ENCODE data around the gene ITGB3. TPM values are rescaled to one million over a fixed set of nuclear protein-coding genes. Genes with fewer than 3 reads are reported as not detected.

The ITGB3 gene
- total RNA-seq, 1 donor from 2014 or later: not detected

- Mint-ChIP-seq H3K27me3 (ENCODE audit: unreplicated experiment) (peaks cover 2% of the 10 kb centered on the region), H3K27ac (ENCODE audit: unreplicated experiment) (peak overlapping the region; percentile 55), H3K4me3 (ENCODE audit: unreplicated experiment) (no peak overlapping the region), H3K36me3 (ENCODE audit: low read depth, unreplicated experiment) (no peaks in the 10 kb centered on the region), H3K9me3 (ENCODE audit: unreplicated experiment) (no peaks in the 10 kb centered on the region), H3K4me1 (ENCODE audit: unreplicated experiment) (peaks cover 21% of the 10 kb centered on the region)
- no peak for TF ChIP-seq CTCF (IDR thresholded peaks at IDR 0.05; ENCODE audit: unreplicated experiment)
- no peak for DNase-seq (ENCODE audit: low spot score)
Measured at GRCh38 chr17:47274319-47275069, 20.9 kb downstream of the ITGB3 start.

- no peak for TF ChIP-seq CTCF (IDR thresholded peaks at IDR 0.05; ENCODE audit: unreplicated experiment)
- Mint-ChIP-seq H3K9me3 (ENCODE audit: unreplicated experiment) (no peaks in the 10 kb centered on the region), H3K4me1 (ENCODE audit: unreplicated experiment) (peaks cover 21% of the 10 kb centered on the region), H3K27ac (ENCODE audit: unreplicated experiment) (peak overlapping the region; percentile 55), H3K4me3 (ENCODE audit: unreplicated experiment) (peak overlapping the region; percentile 6), H3K27me3 (ENCODE audit: unreplicated experiment) (peaks cover 2% of the 10 kb centered on the region), H3K36me3 (ENCODE audit: low read depth, unreplicated experiment) (no peaks in the 10 kb centered on the region)
- peak; percentile 41 for DNase-seq (ENCODE audit: low spot score)
Measured at GRCh38 chr17:47275245-47275984, 21.8 kb downstream of the ITGB3 start.

GRCh38 chr17:47276444-47276843, 22.8 kb downstream of the ITGB3 start:
- Mint-ChIP-seq H3K4me1 (ENCODE audit: unreplicated experiment) (peaks cover 21% of the 10 kb centered on the region), H3K27ac (ENCODE audit: unreplicated experiment) (no peak overlapping the region), H3K36me3 (ENCODE audit: low read depth, unreplicated experiment) (no peaks in the 10 kb centered on the region), H3K9me3 (ENCODE audit: unreplicated experiment) (no peaks in the 10 kb centered on the region), H3K4me3 (ENCODE audit: unreplicated experiment) (no peak overlapping the region), H3K27me3 (ENCODE audit: unreplicated experiment) (peaks cover 2% of the 10 kb centered on the region)
- no peak for DNase-seq (ENCODE audit: low spot score)
- no peak for TF ChIP-seq CTCF (IDR thresholded peaks at IDR 0.05; ENCODE audit: unreplicated experiment)

- no peaks in the 10 kb centered on the region for H3K36me3 Mint-ChIP-seq (ENCODE audit: low read depth, unreplicated experiment)
- H3K27ac Mint-ChIP-seq (ENCODE audit: unreplicated experiment): no peak overlapping the region
- H3K27me3 Mint-ChIP-seq (ENCODE audit: unreplicated experiment): peaks cover 2% of the 10 kb centered on the region
- peaks cover 21% of the 10 kb centered on the region for H3K4me1 Mint-ChIP-seq (ENCODE audit: unreplicated experiment)
- no peak overlapping the region for H3K4me3 Mint-ChIP-seq (ENCODE audit: unreplicated experiment)
- H3K9me3 Mint-ChIP-seq (ENCODE audit: unreplicated experiment): no peaks in the 10 kb centered on the region
- no peak for TF ChIP-seq CTCF (IDR thresholded peaks at IDR 0.05; ENCODE audit: unreplicated experiment)
- DNase-seq (ENCODE audit: low spot score): peak; percentile 35
Measured at GRCh38 chr17:47276868-47277267, 23.2 kb downstream of the ITGB3 start.

GRCh38 chr17:47277921-47278320, 24.3 kb downstream of the ITGB3 start:
- no peaks in the 10 kb centered on the region for H3K36me3 Mint-ChIP-seq (ENCODE audit: low read depth, unreplicated experiment)
- no peaks in the 10 kb centered on the region for H3K9me3 Mint-ChIP-seq (ENCODE audit: unreplicated experiment)
- peaks cover 21% of the 10 kb centered on the region for H3K4me1 Mint-ChIP-seq (ENCODE audit: unreplicated experiment)
- no peak for TF ChIP-seq CTCF (IDR thresholded peaks at IDR 0.05; ENCODE audit: unreplicated experiment)
- H3K27me3 Mint-ChIP-seq (ENCODE audit: unreplicated experiment): peaks cover 3% of the 10 kb centered on the region
- no peak overlapping the region for H3K27ac Mint-ChIP-seq (ENCODE audit: unreplicated experiment)
- DNase-seq (ENCODE audit: low spot score): no peak
- no peak overlapping the region for H3K4me3 Mint-ChIP-seq (ENCODE audit: unreplicated experiment)
